D341Med (cell line): ENCODE data around the gene CDC25C.
"Not testable (repeated sequence)": the region's sequence is repeated elsewhere in the genome, so short reads cannot be mapped to it uniquely, and the experiment has no call there.

Experiments
- DNase-seq: peaks from one replicate; pipeline ENCODE4 v3.0.0; 2012; ENCODE audit warnings: low spot score

The CDC25C gene

GRCh38 chr5:138344887-138345622 lies 13.5 kb upstream of the CDC25C start:
- DNase-seq, result no peak

DNA sequence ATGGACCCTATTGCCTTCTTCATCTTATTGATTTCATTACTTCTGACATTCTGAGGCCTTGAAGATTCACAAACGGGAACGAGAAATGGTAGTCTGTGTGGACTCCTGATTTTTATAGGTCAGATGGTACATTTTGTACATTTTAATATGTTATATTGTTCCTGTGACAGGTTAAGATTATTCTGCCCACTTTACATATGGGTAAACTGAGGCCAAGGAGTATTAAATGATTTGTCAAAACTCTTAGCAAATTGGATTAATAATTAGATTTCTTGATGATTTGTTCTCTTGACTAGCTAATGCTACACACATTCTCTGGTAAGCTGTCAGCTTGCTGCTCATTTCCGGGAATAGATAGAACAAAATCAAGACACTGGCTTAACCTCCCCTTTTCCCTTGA lies 8.4 kb upstream of the CDC25C start:
- no peak for DNase-seq

DNA sequence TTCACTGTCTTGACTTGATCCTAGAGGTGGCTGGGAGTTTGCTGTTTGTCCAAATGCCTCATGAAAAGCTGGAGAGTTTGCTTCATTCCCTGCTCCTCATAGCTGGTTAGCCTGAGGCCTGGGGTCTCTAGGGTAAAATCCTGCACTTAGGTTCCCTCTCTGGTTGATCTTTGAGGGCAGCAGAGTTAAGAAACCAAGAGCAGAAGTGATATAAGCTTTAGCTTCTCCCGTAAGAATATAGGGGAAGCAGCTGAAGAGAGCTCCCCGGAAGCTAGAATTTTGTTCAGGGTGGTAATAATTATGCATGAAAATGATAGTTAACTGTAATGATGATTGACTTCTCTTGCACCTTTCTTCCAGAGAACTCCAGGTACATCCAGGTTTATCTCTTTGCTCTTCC lies 7.9 kb upstream of the CDC25C start:
- DNase-seq, result no peak

GRCh38 chr5:138339091-138339456 lies 7.5 kb upstream of the CDC25C start:
- no peak for DNase-seq

GRCh38 chr5:138338411-138339090 lies 6.9 kb upstream of the CDC25C start:
- DNase-seq, result no peak

- peak; percentile 91 for DNase-seq
Observed at GRCh38 chr5:138337685-138338410, 6.2 kb upstream of the CDC25C start, which contains the start of gene FAM53C. Gene FAM53C (plus strand): TSS chr5:138338266. CDS start chr5:138341336, 3,070 bp downstream.

DNA sequence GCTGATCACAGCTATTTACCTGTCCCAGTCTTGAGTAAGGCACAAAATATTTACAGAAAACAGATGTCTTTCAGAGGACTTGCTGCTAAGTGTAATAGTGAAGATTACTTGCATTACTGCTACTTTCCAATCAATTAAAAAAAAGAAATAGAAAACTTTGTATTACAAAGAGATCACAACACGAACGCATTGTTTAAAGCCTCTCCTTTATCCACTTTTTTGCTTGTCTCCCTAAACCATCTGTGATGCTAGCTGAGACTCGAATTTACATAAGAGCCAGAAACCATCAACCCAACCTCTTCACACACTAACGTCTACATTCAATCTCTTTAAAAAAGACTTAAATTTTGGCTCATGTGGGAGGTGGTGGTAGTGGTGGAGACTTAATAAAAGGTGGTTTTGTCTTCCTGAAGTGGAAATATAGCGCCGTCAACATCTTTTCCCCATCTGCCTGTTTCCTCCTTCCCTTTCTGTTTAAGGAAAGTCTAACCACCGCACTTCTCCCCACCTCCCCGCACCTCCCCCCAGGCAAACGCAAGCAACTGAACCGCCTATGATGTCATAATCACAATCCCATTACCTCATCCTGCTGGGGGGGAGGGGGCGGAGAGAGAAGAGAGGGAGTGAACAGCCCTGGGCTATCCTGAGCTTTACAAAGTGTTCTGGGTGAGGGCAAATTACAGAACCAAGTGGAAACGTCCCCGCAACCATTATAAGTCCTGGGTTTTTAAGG lies 5.5 kb upstream of the CDC25C start:
- no peak for DNase-seq

GRCh38 chr5:138334867-138335447 lies 3.4 kb upstream of the CDC25C start:
- DNase-seq, result no peak

DNA sequence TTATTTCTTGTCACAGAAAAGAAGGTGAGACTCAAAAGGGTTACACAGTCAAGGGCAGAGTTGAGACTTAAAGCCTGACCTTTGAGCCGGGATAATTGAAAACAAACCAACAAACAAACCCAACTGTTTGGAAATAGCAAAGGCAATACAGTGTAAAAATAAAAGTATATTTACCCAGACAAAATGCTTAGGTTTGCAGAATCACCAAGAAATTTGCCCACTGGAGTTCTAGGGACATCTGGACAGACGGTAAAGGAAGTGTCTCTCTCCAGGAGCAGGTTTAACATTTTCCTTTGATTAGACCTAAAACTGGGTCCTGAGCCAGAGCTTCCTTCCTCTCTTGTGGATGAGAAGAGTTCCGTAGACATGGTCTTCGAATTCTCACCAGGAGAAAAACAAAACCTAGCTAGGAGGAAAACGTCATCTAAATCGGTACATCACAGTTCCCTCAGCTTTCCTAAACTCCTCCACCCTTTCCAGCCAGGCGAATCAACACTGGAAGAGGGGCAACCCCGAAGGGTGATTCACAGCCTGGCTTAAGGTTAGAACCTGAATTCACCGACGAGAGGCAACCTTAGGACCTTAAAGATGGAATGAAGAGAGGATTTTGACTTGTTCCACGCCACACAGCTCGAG lies 673 bp downstream of the CDC25C start:
- no peak for DNase-seq

- DNase-seq, result not testable (repeated sequence)
Observed at GRCh38 chr5:138318211-138318610, 13.4 kb downstream of the CDC25C start.

GRCh38 chr5:138316355-138316754 lies 15.2 kb downstream of the CDC25C start:
- DNase-seq, result no peak

DNA sequence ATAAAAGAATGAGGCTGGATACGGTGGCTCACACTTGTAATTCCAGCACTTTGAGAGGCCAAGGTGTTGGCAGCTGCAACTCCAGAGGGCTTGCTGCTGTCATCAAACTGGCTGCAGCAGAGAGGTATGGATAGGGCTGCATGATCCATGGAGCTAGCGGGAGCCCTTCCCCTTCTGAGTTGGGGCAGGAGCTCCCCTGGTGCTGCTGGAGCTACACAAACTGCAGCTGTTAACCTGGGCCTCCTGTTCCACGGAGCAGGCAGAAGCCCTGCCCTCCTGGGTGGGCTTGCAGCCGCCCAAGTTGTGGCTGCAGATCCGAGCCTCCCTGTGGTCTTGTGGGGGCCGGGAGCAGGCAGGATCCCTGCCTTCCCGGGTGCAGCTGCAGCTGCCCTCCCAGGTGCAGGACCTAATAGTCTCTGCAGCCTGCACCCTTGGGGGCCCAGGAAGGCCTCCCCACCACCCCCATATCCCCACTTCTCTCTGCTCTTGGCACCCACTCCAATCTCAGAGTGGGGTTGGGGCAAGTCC lies 15.8 kb downstream of the CDC25C start:
- no peak for DNase-seq

- DNase-seq, result no peak
Observed at GRCh38 chr5:138305797-138306196, 25.8 kb downstream of the CDC25C start.

DNA sequence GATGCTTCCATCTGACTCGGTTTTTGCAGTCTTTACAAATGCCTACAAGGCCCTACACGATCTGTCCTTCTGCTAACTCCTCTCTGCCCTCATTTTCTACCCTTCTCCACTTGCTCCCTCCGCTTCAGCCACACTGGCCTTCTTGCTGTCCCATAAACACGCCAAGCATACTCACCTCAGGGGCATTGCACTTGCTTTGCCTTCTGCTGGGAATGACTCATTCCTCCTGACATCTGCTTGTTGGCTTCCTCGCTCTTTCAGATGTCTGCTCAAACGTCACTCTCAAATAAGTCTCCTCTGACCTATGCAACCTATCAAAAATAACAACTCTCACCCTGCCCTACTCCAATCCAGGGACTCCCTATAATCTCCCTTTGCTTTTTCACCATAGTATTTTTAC lies 28.2 kb downstream of the CDC25C start:
- DNase-seq, result no peak

GRCh38 chr5:138289296-138289695 lies 42.3 kb downstream of the CDC25C start:
- no peak for DNase-seq

GRCh38 chr5:138287246-138287645 lies 44.4 kb downstream of the CDC25C start:
- DNase-seq, result no peak

GRCh38 chr5:138282920-138283742 lies 48.5 kb downstream of the CDC25C start:
- DNase-seq, result peak; percentile 71

DNA sequence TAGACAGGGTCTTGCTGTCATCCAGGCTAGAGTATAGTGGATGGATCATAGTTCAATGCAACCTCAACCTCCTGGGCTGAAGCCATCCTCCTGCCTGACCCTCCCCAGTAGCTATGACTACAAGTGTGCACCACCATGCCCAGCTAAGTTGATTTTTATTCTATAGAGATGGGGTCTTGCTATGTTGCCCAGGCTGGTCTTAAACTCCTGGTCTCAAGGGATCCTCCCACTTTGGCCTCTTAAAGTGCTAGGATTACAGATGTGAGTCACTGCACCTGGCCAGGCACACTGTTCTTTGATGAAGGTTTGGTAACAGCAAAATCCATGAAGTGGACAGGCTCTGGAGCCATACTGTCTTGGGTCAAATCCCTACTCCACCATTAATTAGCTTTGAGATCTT lies 50.7 kb downstream of the CDC25C start:
- DNase-seq, result no peak

DNA sequence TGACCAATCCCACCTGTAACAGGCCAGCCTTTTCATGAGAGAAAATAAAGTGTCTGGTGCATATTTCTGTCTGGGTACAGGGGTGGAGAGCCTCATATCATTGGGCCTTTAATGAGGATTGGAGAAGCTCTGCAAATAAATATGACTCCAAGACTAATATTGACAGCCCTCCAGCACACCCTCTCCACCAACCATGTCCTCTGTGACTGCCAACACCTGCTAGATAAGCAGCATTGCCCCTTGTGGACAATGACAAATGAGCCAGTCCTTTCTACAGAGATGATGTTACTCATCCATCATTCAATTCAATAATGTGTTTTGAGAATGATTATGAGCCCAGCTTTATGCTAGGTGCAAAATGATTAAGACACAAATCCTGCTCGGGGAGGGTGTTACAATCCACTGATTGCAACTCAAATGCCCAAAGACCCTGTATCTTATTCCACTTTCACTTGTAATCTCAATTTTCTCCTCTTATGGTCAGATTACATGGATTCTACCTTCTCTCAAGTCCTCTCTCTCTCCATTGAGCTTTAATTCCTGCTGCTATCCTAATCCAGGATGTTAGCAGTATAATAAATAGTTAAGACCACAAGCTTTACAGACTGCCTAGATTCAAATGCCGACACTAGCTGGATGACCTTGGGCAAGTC lies 55.1 kb downstream of the CDC25C start:
- DNase-seq, result no peak

GRCh38 chr5:138275895-138276294 lies 55.7 kb downstream of the CDC25C start:
- no peak for DNase-seq
